AG10803 (cell line): ENCODE measurements around the gene MIP.
A peak's percentile ranks its signal among the peaks of the same experiment; 100 is the strongest.

ENCODE experiments used
- DNase-seq: peaks from one replicate; pipeline ENCODE4 v3.0.0; 2010; ENCODE audit warnings: low read depth
- H3K4me3 ChIP-seq: 2 replicates; pipeline ENCODE4 v1.5.1; 2011; ENCODE audit warnings: mild to moderate bottlenecking, low read length, control low read depth
- CTCF ChIP-seq: conservative IDR thresholded peaks from 2 replicates; pipeline ENCODE4 v1.5.1; 2011; ENCODE audit warnings: mild to moderate bottlenecking, low read length, control low read depth, inconsistent platforms

Gene MIP

GRCh38 chr12:56487448-56488040, 33.1 kb upstream of the MIP start:
- DNase-seq, result no peak
- no peak for TF ChIP-seq CTCF
- peak overlapping the region; percentile 61 for H3K4me3 ChIP-seq

GRCh38 chr12:56486694-56487093, 32.2 kb upstream of the MIP start:
- H3K4me3 ChIP-seq, result no peak overlapping the region
- no peak for TF ChIP-seq CTCF
- DNase-seq, result no peak

GRCh38 chr12:56484566-56484965, 30.1 kb upstream of the MIP start:
- no peak for TF ChIP-seq CTCF
- DNase-seq, result no peak

GRCh38 chr12:56479625-56480024, 25.2 kb upstream of the MIP start:
- H3K4me3 ChIP-seq, result no peak overlapping the region
- TF ChIP-seq CTCF, result no peak
- no peak for DNase-seq

More at GRCh38 chr12:56484566-56484965, 30.1 kb upstream of the MIP start:
- no peak overlapping the region for H3K4me3 ChIP-seq

GRCh38 chr12:56477521-56478225, 23.2 kb upstream of the MIP start:
- no peak for TF ChIP-seq CTCF
- no peak overlapping the region for H3K4me3 ChIP-seq
- no peak for DNase-seq

GRCh38 chr12:56476972-56477432, 22.5 kb upstream of the MIP start:
- no peak overlapping the region for H3K4me3 ChIP-seq
- no peak for DNase-seq
- no peak for TF ChIP-seq CTCF

GRCh38 chr12:56476143-56476542, 21.7 kb upstream of the MIP start:
- no peak for TF ChIP-seq CTCF
- no peak overlapping the region for H3K4me3 ChIP-seq

More at GRCh38 chr12:56476143-56476542, 21.7 kb upstream of the MIP start:
- no peak for DNase-seq
